Aorta (tissue), 5 donors: ENCODE data around the gene ACTR2. TPM values are rescaled to one million over a fixed set of nuclear protein-coding genes. Genes with fewer than 3 reads are reported as not detected.
"Not testable (repeated sequence)": the region's sequence is repeated elsewhere in the genome, so short reads cannot be mapped to it uniquely, and the experiment has no call there.

Experiments
- ATAC-seq: fragments of 200-7000 bp; cut with Tn5 transposase; one replicate; pipeline ENCODE4 v1.9.1; 2022; ENCODE audit warnings: moderate library complexity; ENCODE audit not compliant: low FRiP score
- DNase-seq, 2 donors: peaks; one replicate each; pipeline ENCODE4 v3.0.0-alpha.2; 2020
- H3K27ac ChIP-seq, 2 donors: one replicate each; pipeline ENCODE4 v1.5.1; 2013; ENCODE audit warnings: low read length in 2 of 2, mild to moderate bottlenecking in 2 of 2, moderate library complexity in 2 of 2, control low read depth in 1 of 2, inconsistent platforms in 1 of 2, low read depth in 1 of 2
- H3K27me3 ChIP-seq, 2 donors: one replicate each; pipeline ENCODE4 v1.6.1; 2013; ENCODE audit warnings: control low read depth in 1 of 2, low read length in 1 of 2, mild to moderate bottlenecking in 1 of 2, moderate library complexity in 1 of 2; ENCODE audit not compliant: insufficient read depth in 2 of 2, control insufficient read depth in 1 of 2
- H3K36me3 ChIP-seq, 2 donors: one replicate each; pipeline ENCODE4 v1.6.1; 2013; ENCODE audit warnings: control low read depth in 1 of 2, low read length in 1 of 2, mild to moderate bottlenecking in 1 of 2; ENCODE audit not compliant: insufficient read depth in 2 of 2, control insufficient read depth in 1 of 2
- H3K4me1 ChIP-seq, 2 donors: one replicate each; pipeline ENCODE4 v1.6.1; 2013; ENCODE audit warnings: low read length in 2 of 2, control low read depth in 1 of 2, mild to moderate bottlenecking in 1 of 2, moderate library complexity in 1 of 2; ENCODE audit not compliant: insufficient read depth in 2 of 2, control insufficient read depth in 1 of 2
- H3K4me3 ChIP-seq, 2 donors: one replicate each; pipeline ENCODE4 v1.5.1; 2013; ENCODE audit warnings: low read length in 2 of 2, control low read depth in 1 of 2, mild to moderate bottlenecking in 1 of 2
- H3K9me3 ChIP-seq: one replicate; pipeline ENCODE4 v1.6.1; 2013; ENCODE audit warnings: mild to moderate bottlenecking, low read length; ENCODE audit not compliant: control insufficient read depth
- WGBS, 2 donors: extraction: QIAGEN DNeasy Blood & Tissue Kit; methylation state at CpG; one replicate each; pipeline ENCODE4 v1.1.7; 2013; 5-methylcytosine and 5-hydroxymethylcytosine counted together
- intact Hi-C, 2 donors: fragments of 100-400 bp; cut with DNase I; formaldehyde crosslinking; loops; one replicate each; pipeline versions ENCODE4 v1.14.2 to v1.15.0; 2022
- polyA plus RNA-seq, 2 donors: library from polyadenylated mRNA; stranded (reverse); fragments of 200-250 nt; gene quantifications; one replicate each; pipeline ENCODE4 v1.2.3, GENCODE V29; 2013
- total RNA-seq, 2 donors: library from RNA; stranded (reverse); fragmentation: NEBNext Ultra II Directional; extraction: Animal tissue kit (Norgen Biotek cat#: 25700); gene quantifications; one replicate each; pipeline ENCODE4 v1.2.1, GENCODE V29; 2021
- donor health status: healthy with polysubstance abuse.
- donor health status: Bipolar disorder and iron deficiency.
- donor health status: DM: no; HTN: no; CAD: no.
- donor health status: DM: no; HTN: no; CAD: no.
- donor health status: DM: yes; HTN: yes; CAD: no.

ACTR2 gene
- total and polyA plus RNA-seq, 4 donors = 78.1 to 255 (median 183) TPM

GRCh38 chr2:65215946-65216345 lies 11.7 kb upstream of the ACTR2 start:
- Histone ChIP-seq H3K27me3 (no peaks in the 10 kb centered on the region), H3K27ac (no peak overlapping the region), H3K4me3 (no peak overlapping the region), H3K36me3 (no peaks in the 10 kb centered on the region), H3K4me1 (no peaks in the 10 kb centered on the region), H3K9me3 (no peaks in the 10 kb centered on the region)
- WGBS, 2 donors = 92 to 94% methylated on average over 3 of the region's 3 CpGs
- ATAC-seq = no peak
- DNase-seq = no peak
- intact Hi-C loops = no loop called here

GRCh38 chr2:65220432-65221131 lies 7.0 kb upstream of the ACTR2 start:
- H3K27me3 ChIP-seq = no peaks in the 10 kb centered on the region
- H3K36me3 ChIP-seq = no peaks in the 10 kb centered on the region
- H3K9me3 ChIP-seq = no peaks in the 10 kb centered on the region
- no peak for ATAC-seq
- no peaks in the 10 kb centered on the region for H3K4me1 ChIP-seq
- H3K27ac ChIP-seq = no peak overlapping the region
- 74 to 97% methylated on average over 3 of the region's 3 CpGs for WGBS, 2 donors
- intact Hi-C loops = no loop called here
- H3K4me3 ChIP-seq = no peak overlapping the region
- DNase-seq = no peak

- H3K4me1 ChIP-seq, intact Hi-C loops, H3K9me3 ChIP-seq, H3K27me3 ChIP-seq, DNase-seq, H3K4me3 ChIP-seq, ATAC-seq, H3K27ac ChIP-seq, H3K36me3 ChIP-seq: not testable (repeated sequence)
- 96 to 99% methylated on average over 8 of the region's 8 CpGs for WGBS, 2 donors
These were observed 6.4 kb upstream of the ACTR2 start for GRCh38 chr2:65221275-65221674.

- intact Hi-C loops = loop anchor here in 1 of 2 donors (5.0 kb wide), 1 partner anchor 95 kb away; the partner anchor contains the start of gene RAB1A
- peaks cover 0 to 10% of the 10 kb centered on the region in 2 donors for H3K4me1 ChIP-seq
These were observed 593 bp upstream of the ACTR2 start for GRCh38 chr2:65227020-65227455.

GRCh38 chr2:65228263-65228750 lies 676 bp downstream of the ACTR2 start:
- Histone ChIP-seq H3K27me3 (no peaks in the 10 kb centered on the region), H3K36me3 (no peaks in the 10 kb centered on the region), H3K4me1 (peaks cover 0 to 13% of the 10 kb centered on the region in 2 donors), H3K27ac (peak overlapping the region; percentile 86 to 96), H3K4me3 (peak overlapping the region; percentile 90 to 92), H3K9me3 (no peaks in the 10 kb centered on the region)
- ATAC-seq (peak; percentile 44), DNase-seq (no peak)
- intact Hi-C loops = loop anchor here in 1 of 2 donors (5.0 kb wide), 1 partner anchor 96 kb away; the partner anchor contains the start of gene RAB1A
- 1 to 2% methylated on average over 16 of the region's 16 CpGs for WGBS, 2 donors

More at GRCh38 chr2:65227020-65227455, 593 bp upstream of the ACTR2 start:
- H3K27ac ChIP-seq = peak overlapping the region in 1 of 2 donors; percentile 86
- no peaks in the 10 kb centered on the region for H3K9me3 ChIP-seq
- WGBS, 2 donors = 1% methylated on average over 13 of the region's 13 CpGs
- ATAC-seq (peak; percentile 37), DNase-seq (no peak)
- peak overlapping the region; percentile 51 to 85 for H3K4me3 ChIP-seq
- H3K27me3 ChIP-seq = no peaks in the 10 kb centered on the region
- no peaks in the 10 kb centered on the region for H3K36me3 ChIP-seq

- Histone ChIP-seq H3K27ac (no peak overlapping the region), H3K36me3 (no peaks in the 10 kb centered on the region), H3K4me3 (no peak overlapping the region), H3K9me3 (no peaks in the 10 kb centered on the region), H3K27me3 (no peaks in the 10 kb centered on the region), H3K4me1 (peaks cover 0 to 13% of the 10 kb centered on the region in 2 donors)
- intact Hi-C loops = loop anchor here in 1 of 2 donors (2.0 kb wide), 1 partner anchor 206 kb away; no protein-coding TSS in a partner anchor
- ATAC-seq = no peak
- 25 to 28% methylated on average over 1 of the region's 1 CpG for WGBS, 2 donors
- no peak for DNase-seq
These were observed 3.5 kb downstream of the ACTR2 start for GRCh38 chr2:65231121-65231520.

- Histone ChIP-seq H3K36me3 (no peaks in the 10 kb centered on the region), H3K4me1 (peaks cover 0 to 13% of the 10 kb centered on the region in 2 donors), H3K9me3 (no peaks in the 10 kb centered on the region), H3K27me3 (no peaks in the 10 kb centered on the region), H3K4me3 (no peak overlapping the region), H3K27ac (peak overlapping the region; percentile 60 to 85)
- DNase-seq (no peak), ATAC-seq (no peak)
- intact Hi-C loops = loop anchor here in 1 of 2 donors (2.0 kb wide), 1 partner anchor 205 kb away; no protein-coding TSS in a partner anchor
- 65 to 67% methylated on average over 8 of the region's 8 CpGs for WGBS, 2 donors
These were observed 4.4 kb downstream of the ACTR2 start for GRCh38 chr2:65231892-65232477.

- peaks cover 0 to 13% of the 10 kb centered on the region in 2 donors for H3K4me1 ChIP-seq
- H3K4me3 ChIP-seq = no peak overlapping the region
- 13 to 21% methylated on average over 2 of the region's 2 CpGs for WGBS, 2 donors
These were observed 5.0 kb downstream of the ACTR2 start for GRCh38 chr2:65232636-65233035.

More at GRCh38 chr2:65232636-65233035, 5.0 kb downstream of the ACTR2 start:
- no peak for ATAC-seq
- intact Hi-C loops = no loop called here
- Histone ChIP-seq H3K9me3 (no peaks in the 10 kb centered on the region), H3K27ac (no peak overlapping the region), H3K36me3 (no peaks in the 10 kb centered on the region), H3K27me3 (no peaks in the 10 kb centered on the region)
- DNase-seq = no peak
